ENCODE measurements around the gene SLIT2.

The SLIT2 gene

DNA sequence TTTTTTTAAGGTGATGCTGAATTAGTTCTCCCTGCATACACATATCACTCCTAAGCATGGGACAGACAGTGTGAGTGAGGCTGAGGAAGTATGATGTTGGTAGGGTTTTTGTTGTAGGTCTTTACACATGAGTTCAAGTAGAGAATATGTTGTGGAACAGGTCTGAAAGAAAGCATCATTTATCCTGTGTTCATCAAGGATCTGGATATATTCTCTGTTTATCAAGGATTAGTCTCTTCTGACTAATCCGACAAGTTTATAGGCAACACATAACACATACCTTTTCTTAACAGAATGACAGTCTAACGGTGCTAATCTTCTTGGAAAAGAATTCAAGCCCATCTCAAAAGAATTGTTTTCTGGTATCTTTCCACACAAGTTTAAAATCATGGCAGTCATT, 10.5 kb downstream of the SLIT2 start:
- no peak overlapping the region for H3K4me2 ChIP-seq (ENCODE audit: low read depth, low read length, poor library complexity, severe bottlenecking)
- no peaks in the 10 kb centered on the region for H3K9me2 ChIP-seq (replicated peaks; ENCODE audit: low read depth, low read length)
- no peaks in the 10 kb centered on the region for H4K20me1 ChIP-seq (ENCODE audit: insufficient read depth, low read length, poor library complexity, severe bottlenecking)
- no peak overlapping the region for H3K4me3 ChIP-seq (ENCODE audit: low read length, poor library complexity, severe bottlenecking)
- no peak overlapping the region for H3K9ac ChIP-seq (ENCODE audit: low read depth, low read length, poor library complexity, severe bottlenecking)
- H2AFZ ChIP-seq (ENCODE audit: low read length), result no peak overlapping the region
- H3K79me2 ChIP-seq (ENCODE audit: insufficient read depth, low read length), result no peaks in the 10 kb centered on the region
- H3F3A ChIP-seq (ENCODE audit: low read depth), result no peaks in the 10 kb centered on the region
- TF ChIP-seq, protein P1, sequence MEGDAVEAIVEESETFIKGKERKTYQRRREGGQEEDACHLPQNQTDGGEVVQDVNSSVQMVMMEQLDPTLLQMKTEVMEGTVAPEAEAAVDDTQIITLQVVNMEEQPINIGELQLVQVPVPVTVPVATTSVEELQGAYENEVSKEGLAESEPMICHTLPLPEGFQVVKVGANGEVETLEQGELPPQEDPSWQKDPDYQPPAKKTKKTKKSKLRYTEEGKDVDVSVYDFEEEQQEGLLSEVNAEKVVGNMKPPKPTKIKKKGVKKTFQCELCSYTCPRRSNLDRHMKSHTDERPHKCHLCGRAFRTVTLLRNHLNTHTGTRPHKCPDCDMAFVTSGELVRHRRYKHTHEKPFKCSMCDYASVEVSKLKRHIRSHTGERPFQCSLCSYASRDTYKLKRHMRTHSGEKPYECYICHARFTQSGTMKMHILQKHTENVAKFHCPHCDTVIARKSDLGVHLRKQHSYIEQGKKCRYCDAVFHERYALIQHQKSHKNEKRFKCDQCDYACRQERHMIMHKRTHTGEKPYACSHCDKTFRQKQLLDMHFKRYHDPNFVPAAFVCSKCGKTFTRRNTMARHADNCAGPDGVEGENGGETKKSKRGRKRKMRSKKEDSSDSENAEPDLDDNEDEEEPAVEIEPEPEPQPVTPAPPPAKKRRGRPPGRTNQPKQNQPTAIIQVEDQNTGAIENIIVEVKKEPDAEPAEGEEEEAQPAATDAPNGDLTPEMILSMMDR (conservative IDR thresholded peaks at IDR 0.05; ENCODE audit: low read length), result no peak
- no peak for TF ChIP-seq EZH2phosphoT487 (IDR thresholded peaks at IDR 0.05; ENCODE audit: borderline replicate concordance)
- H3K4me1 ChIP-seq (ENCODE audit: insufficient read depth, low read length, poor library complexity, severe bottlenecking), result no peaks in the 10 kb centered on the region
- H3K9me3 ChIP-seq (ENCODE audit: insufficient read depth, low read depth, low read length), result no peaks in the 10 kb centered on the region
- no peaks in the 10 kb centered on the region for H3K27me3 ChIP-seq (ENCODE audit: insufficient read depth, low read length, poor library complexity, severe bottlenecking)
- no peaks in the 10 kb centered on the region for H3K36me3 ChIP-seq (ENCODE audit: insufficient read depth, low read length)

DNA sequence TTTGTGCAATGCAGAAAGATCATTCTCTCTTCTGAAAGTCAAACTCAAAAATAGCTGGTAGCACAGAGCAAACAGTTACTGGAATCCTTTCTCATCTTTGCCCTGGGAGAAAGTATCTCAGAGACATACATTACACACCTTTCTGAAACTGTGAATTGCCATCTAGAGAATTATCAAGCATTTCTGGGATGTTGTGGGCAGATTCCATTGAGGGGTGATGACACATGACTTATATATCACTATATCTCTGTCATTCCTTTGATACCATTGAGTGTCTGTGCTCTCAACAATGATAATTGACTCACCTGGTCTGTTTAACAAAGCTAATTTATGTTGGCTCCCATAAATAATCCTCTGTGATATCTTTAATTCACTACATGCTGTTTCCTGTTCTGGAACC, 13.0 kb downstream of the SLIT2 start:
- H2AFZ ChIP-seq (ENCODE audit: low read length), result no peak overlapping the region
- no peak overlapping the region for H3K4me2 ChIP-seq (ENCODE audit: low read depth, low read length, poor library complexity, severe bottlenecking)
- H3K79me2 ChIP-seq (ENCODE audit: insufficient read depth, low read length), result no peaks in the 10 kb centered on the region
- no peaks in the 10 kb centered on the region for H3F3A ChIP-seq (ENCODE audit: low read depth)
- H3K4me3 ChIP-seq (ENCODE audit: low read length, poor library complexity, severe bottlenecking), result no peak overlapping the region
- TF ChIP-seq, protein P1 (conservative IDR thresholded peaks at IDR 0.05; ENCODE audit: low read length), result no peak
- no peak for TF ChIP-seq EZH2phosphoT487 (IDR thresholded peaks at IDR 0.05; ENCODE audit: borderline replicate concordance)
- H3K9me3 ChIP-seq (ENCODE audit: insufficient read depth, low read depth, low read length), result no peaks in the 10 kb centered on the region
- no peaks in the 10 kb centered on the region for H3K36me3 ChIP-seq (ENCODE audit: insufficient read depth, low read length)
- no peaks in the 10 kb centered on the region for H3K9me2 ChIP-seq (replicated peaks; ENCODE audit: low read depth, low read length)
- no peak overlapping the region for H3K9ac ChIP-seq (ENCODE audit: low read depth, low read length, poor library complexity, severe bottlenecking)
- no peaks in the 10 kb centered on the region for H4K20me1 ChIP-seq (ENCODE audit: insufficient read depth, low read length, poor library complexity, severe bottlenecking)
- no peaks in the 10 kb centered on the region for H3K4me1 ChIP-seq (ENCODE audit: insufficient read depth, low read length, poor library complexity, severe bottlenecking)
- H3K27me3 ChIP-seq (ENCODE audit: insufficient read depth, low read length, poor library complexity, severe bottlenecking), result no peaks in the 10 kb centered on the region

DNA sequence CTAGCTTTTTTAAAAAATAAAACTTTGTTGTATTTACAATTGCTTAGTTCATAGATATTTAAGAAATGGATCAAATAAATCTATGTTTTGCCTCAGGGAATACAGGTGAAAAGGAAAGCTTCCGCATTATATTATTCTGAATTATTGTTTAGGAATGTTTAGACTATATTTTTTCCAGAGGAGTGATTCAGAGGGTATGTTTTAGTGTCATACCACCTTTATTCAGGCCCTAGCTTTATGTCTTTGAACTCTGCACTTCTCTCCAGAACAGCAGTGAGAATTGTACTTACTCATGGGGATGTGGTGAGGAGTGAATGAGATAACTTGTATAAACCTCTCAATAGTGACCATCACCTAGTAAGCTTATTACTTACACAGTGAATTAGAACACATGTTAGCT, 14.0 kb downstream of the SLIT2 start:
- Histone ChIP-seq H3K9me2 (replicated peaks; ENCODE audit: low read depth, low read length) (no peaks in the 10 kb centered on the region; the same call in 1 of the 2 replicates), H3K4me2 (ENCODE audit: low read depth, low read length, poor library complexity, severe bottlenecking) (no peak overlapping the region), H3K36me3 (ENCODE audit: insufficient read depth, low read length) (no peaks in the 10 kb centered on the region)

More for the DNA sequence above, 14.0 kb downstream of the SLIT2 start:
- no peaks in the 10 kb centered on the region for H3K79me2 ChIP-seq (ENCODE audit: insufficient read depth, low read length)
- no peak for TF ChIP-seq EZH2phosphoT487 (IDR thresholded peaks at IDR 0.05; ENCODE audit: borderline replicate concordance)
- TF ChIP-seq, protein P1 (conservative IDR thresholded peaks at IDR 0.05; ENCODE audit: low read length), result no peak
- H3K9ac ChIP-seq (ENCODE audit: low read depth, low read length, poor library complexity, severe bottlenecking), result no peak overlapping the region
- H2AFZ ChIP-seq (ENCODE audit: low read length), result no peak overlapping the region
- H3K27me3 ChIP-seq (ENCODE audit: insufficient read depth, low read length, poor library complexity, severe bottlenecking), result no peaks in the 10 kb centered on the region
- no peak overlapping the region for H3K4me3 ChIP-seq (ENCODE audit: low read length, poor library complexity, severe bottlenecking)
- H3K9me3 ChIP-seq (ENCODE audit: insufficient read depth, low read depth, low read length), result no peaks in the 10 kb centered on the region
- no peaks in the 10 kb centered on the region for H4K20me1 ChIP-seq (ENCODE audit: insufficient read depth, low read length, poor library complexity, severe bottlenecking)
- H3F3A ChIP-seq (ENCODE audit: low read depth), result no peaks in the 10 kb centered on the region
- no peaks in the 10 kb centered on the region for H3K4me1 ChIP-seq (ENCODE audit: insufficient read depth, low read length, poor library complexity, severe bottlenecking)

All from Loucy (cell line).